ENCODE results near the gene NRN1.

Gene NRN1

DNA sequence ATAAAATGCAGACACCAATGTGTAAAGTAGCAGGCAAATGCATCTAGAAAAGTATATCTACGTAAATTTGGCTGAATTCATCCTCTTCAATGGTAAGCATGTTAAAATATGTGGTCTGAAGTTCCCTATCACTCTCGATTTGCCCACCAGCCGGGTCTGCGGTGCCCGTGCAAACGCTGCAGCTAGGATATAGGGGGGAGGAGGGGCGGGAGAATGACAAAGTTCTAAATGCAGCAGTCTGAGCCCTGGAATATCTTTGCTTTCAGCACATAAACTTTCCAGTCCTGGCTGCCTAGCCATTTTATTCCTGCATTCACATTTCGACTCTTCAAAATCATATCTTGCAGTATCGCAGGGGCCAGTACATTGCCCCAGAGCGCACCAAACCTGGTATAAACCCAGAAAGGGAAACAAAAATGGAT lies 708 bp downstream of the NRN1 start:
- TF ChIP-seq CTCF (conservative IDR thresholded peaks at IDR 0.05; ENCODE audit: low read length), result no peak
- H3K4me3 ChIP-seq (ENCODE audit: low read length), result peak overlapping the region; percentile 67
- DNase-seq (ENCODE audit: low read depth), result no peak

- peak overlapping the region; percentile 67 for H3K4me3 ChIP-seq (ENCODE audit: low read length)
- no peak for DNase-seq (ENCODE audit: low read depth)
- no peak for TF ChIP-seq CTCF (conservative IDR thresholded peaks at IDR 0.05; ENCODE audit: low read length)
Measured at GRCh38 chr6:6005051-6006005, 1.4 kb downstream of the NRN1 start.

GRCh38 chr6:6004390-6004995 lies 2.2 kb downstream of the NRN1 start:
- peak overlapping the region; percentile 67 for H3K4me3 ChIP-seq (ENCODE audit: low read length)
- DNase-seq (ENCODE audit: low read depth), result no peak
- no peak for TF ChIP-seq CTCF (conservative IDR thresholded peaks at IDR 0.05; ENCODE audit: low read length)

DNA sequence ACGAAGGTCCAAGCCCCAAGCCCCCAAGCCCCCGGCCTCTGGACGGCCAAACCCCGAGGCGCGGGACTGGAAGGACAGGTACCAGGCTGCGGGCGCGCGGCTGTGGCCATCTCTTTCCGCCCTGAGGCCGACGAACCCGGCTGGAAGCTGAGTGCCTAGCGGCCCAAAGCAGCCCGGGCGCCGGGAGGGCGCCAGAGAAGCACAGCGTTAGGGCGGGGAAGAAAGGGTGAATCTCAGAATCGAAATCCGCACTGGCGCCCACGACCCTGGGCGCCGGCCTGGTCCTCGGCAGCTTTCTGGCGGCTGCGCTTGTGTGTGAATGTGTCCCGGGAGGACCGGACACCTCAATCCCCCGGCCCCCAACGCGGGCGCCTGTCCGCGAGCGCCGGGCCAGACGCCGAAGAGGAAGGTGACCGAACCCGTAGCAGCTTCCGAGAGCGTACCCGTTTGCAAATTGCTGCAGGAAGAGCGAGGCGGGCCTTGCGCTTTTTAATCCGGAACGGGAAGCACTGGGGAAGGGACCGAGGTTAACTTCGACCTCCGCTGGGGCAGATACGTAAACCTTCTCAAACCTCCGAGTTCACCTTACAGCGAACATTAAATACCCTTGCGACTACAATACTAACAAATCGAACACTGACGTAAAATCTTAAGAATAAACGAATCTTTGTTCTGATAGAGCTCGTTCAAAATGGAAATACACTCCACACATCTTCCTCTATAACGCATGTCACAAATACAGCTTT lies 2.9 kb downstream of the NRN1 start:
- peak; percentile 45 for DNase-seq (ENCODE audit: low read depth)
- no peak for TF ChIP-seq CTCF (conservative IDR thresholded peaks at IDR 0.05; ENCODE audit: low read length)
- peak overlapping the region; percentile 67 for H3K4me3 ChIP-seq (ENCODE audit: low read length)

- H3K4me3 ChIP-seq (ENCODE audit: low read length), result peak overlapping the region; percentile 67
- no peak for TF ChIP-seq CTCF (conservative IDR thresholded peaks at IDR 0.05; ENCODE audit: low read length)
- no peak for DNase-seq (ENCODE audit: low read depth)
Measured at GRCh38 chr6:6002848-6003620, 3.7 kb downstream of the NRN1 start.

- no peak for DNase-seq (ENCODE audit: low read depth)
- TF ChIP-seq CTCF (conservative IDR thresholded peaks at IDR 0.05; ENCODE audit: low read length), result no peak
- peak overlapping the region; percentile 67 for H3K4me3 ChIP-seq (ENCODE audit: low read length)
Measured at GRCh38 chr6:6002005-6002847, 4.5 kb downstream of the NRN1 start.
